Hematopoietic multipotent progenitor cell treated with erythropoietin and hydrocortisone succinate and interleukin-3 and kit ligand, for 8 days (in vitro differentiated cells): ENCODE data around the gene L2HGDH.

Experiments used
- DNase-seq: peaks from one replicate; pipeline ENCODE4 v3.0.0-alpha.2; 2015

Gene L2HGDH

GRCh38 chr14:50225067-50225973 lies 86.7 kb downstream of the L2HGDH start:
- no peak for DNase-seq

- no peak for DNase-seq
These were observed 89.9 kb downstream of the L2HGDH start for GRCh38 chr14:50222055-50222613.

GRCh38 chr14:50218501-50218900 lies 93.5 kb downstream of the L2HGDH start:
- DNase-seq = no peak

GRCh38 chr14:50215416-50215815 lies 96.6 kb downstream of the L2HGDH start:
- DNase-seq = no peak

- no peak for DNase-seq
These were observed 98.2 kb downstream of the L2HGDH start for GRCh38 chr14:50213795-50214194.

GRCh38 chr14:50212726-50213125 lies 99.3 kb downstream of the L2HGDH start:
- DNase-seq = peak; percentile 60

- no peak for DNase-seq
These were observed 102.0 kb downstream of the L2HGDH start for GRCh38 chr14:50210074-50210473.

GRCh38 chr14:50198499-50198898 lies 113.5 kb downstream of the L2HGDH start:
- no peak for DNase-seq

- no peak for DNase-seq
These were observed 120.5 kb downstream of the L2HGDH start for GRCh38 chr14:50191499-50191898.
